ENCODE data around the gene SLC25A43. TPM values are rescaled to one million over a fixed set of nuclear protein-coding genes. Genes with fewer than 3 reads are reported as not detected.
"Not testable (repeated sequence)": the region's sequence is repeated elsewhere in the genome, so short reads cannot be mapped to it uniquely, and the experiment has no call there.

The SLC25A43 gene
- polyA plus RNA-seq, 5 donors: 5.6 to 8.5 (median 7.6) TPM

GRCh38 chrX:119467842-119468550, 68.9 kb downstream of the SLC25A43 start, which contains the start of gene SLC25A5:
Gene SLC25A5 (plus strand): TSS chrX:119468444. CDS start chrX:119468516, 72 bp downstream.
- DNase-seq: peak; percentile 68 to 74

GRCh38 chrX:119468551-119469312, 69.6 kb downstream of the SLC25A43 start:
- peak; percentile 76 to 80 for DNase-seq

- no peak for DNase-seq
These were observed 70.1 kb downstream of the SLC25A43 start for GRCh38 chrX:119469313-119469635.

GRCh38 chrX:119474615-119475388, 75.7 kb downstream of the SLC25A43 start:
- DNase-seq: no peak

- DNase-seq: no peak
These were observed 76.4 kb downstream of the SLC25A43 start for GRCh38 chrX:119475389-119476101.

- no peak for DNase-seq
These were observed 78.7 kb downstream of the SLC25A43 start for GRCh38 chrX:119477812-119478232.

- DNase-seq: no peak
These were observed 79.4 kb downstream of the SLC25A43 start for GRCh38 chrX:119478504-119478903.

- no peak for DNase-seq
These were observed 80.7 kb downstream of the SLC25A43 start for GRCh38 chrX:119479845-119480244.

GRCh38 chrX:119481323-119481801, 82.2 kb downstream of the SLC25A43 start:
- DNase-seq: no peak

GRCh38 chrX:119482041-119482440, 82.9 kb downstream of the SLC25A43 start:
- DNase-seq: no peak

GRCh38 chrX:119482481-119483480, 83.6 kb downstream of the SLC25A43 start:
- peak in 1 of 2 donors; percentile 50 for DNase-seq

GRCh38 chrX:119486745-119487144, 87.6 kb downstream of the SLC25A43 start:
- no peak for DNase-seq

- DNase-seq: not testable (repeated sequence)
These were observed 88.6 kb downstream of the SLC25A43 start for GRCh38 chrX:119487766-119488165.

GRCh38 chrX:119488749-119489148, 89.6 kb downstream of the SLC25A43 start:
- no peak for DNase-seq

GRCh38 chrX:119489212-119490074, 90.3 kb downstream of the SLC25A43 start:
- DNase-seq: no peak

GRCh38 chrX:119492463-119492862, 93.3 kb downstream of the SLC25A43 start:
- no peak for DNase-seq

- DNase-seq: not testable (repeated sequence)
These were observed 94.8 kb downstream of the SLC25A43 start for GRCh38 chrX:119493851-119494495.
